K562 (cell line): ENCODE results near the gene CCNDBP1. TPM values are rescaled to one million over a fixed set of nuclear protein-coding genes. Genes with fewer than 3 reads are reported as not detected.

Source experiments
- ATAC-seq: fragments of 200-7000 bp; cut with Tn5 transposase; 3 replicates; pipeline ENCODE4 v1.9.1; 2020; ENCODE audit warnings: moderate library complexity
- BruUV-seq: library from RNA; stranded (reverse); fragments of 400-500 nt; replicated peaks from 2 replicates; lab custom pipeline; 2021; lab: Mats Ljungman, UMichigan
- CTCF ChIA-PET: fragments of 300-600 bp; formaldehyde crosslinking; extraction: SDS; loops from one replicate; lab custom pipeline; 2021; ENCODE audit warnings: low intra/inter-chr PET ratio; lab: Yijun Ruan, JAX
- POLR2A ChIA-PET: fragments of 300-600, 350-650 bp; sonication (Branson Sonifier 250); formaldehyde crosslinking; extraction: SDS; loops from one replicate; lab custom pipeline; 2021; ENCODE audit warnings: antibody characterized with exemption, inconsistent platforms; lab: Yijun Ruan, JAX
- DNase-seq, 4 experiments: peaks; one replicate each; pipeline versions ENCODE4 v3.0.0 to v3.0.0-alpha.2; 2011 to 2018; ENCODE audit warnings: low spot score in 3 of 4, mixed read lengths in 3 of 4; ENCODE audit errors: extremely low read depth in 1 of 4
- FAIRE-seq: peaks from 2 replicates; lab custom pipeline; 2011; peaks lifted over from hg19 to GRCh38; lab: Jason Lieb, UNC
- H2AFZ ChIP-seq: 2 replicates; pipeline ENCODE4 v1.6.0; 2011; ENCODE audit warnings: low read depth, low read length, control low read depth, inconsistent platforms
- H3K27ac ChIP-seq: fragments of 200-600 bp; 3 replicates; pipeline ENCODE4 v1.8.0; 2011; ENCODE audit warnings: low read depth, mild to moderate bottlenecking, control low read depth, inconsistent platforms, low read length, moderate library complexity, mixed read lengths; ENCODE audit errors: extremely low read depth
- H3K27me3 ChIP-seq, 2 experiments: fragments of 300-600 bp in 1 of 2; 2 replicates in 1 of 2; 3 replicates in 1 of 2; pipeline versions ENCODE4 v1.6.0 to v1.8.0; 2011; ENCODE audit warnings: inconsistent platforms in 2 of 2, low read length in 2 of 2, mild to moderate bottlenecking in 1 of 2, mixed read lengths in 1 of 2, moderate library complexity in 1 of 2; ENCODE audit not compliant: control insufficient read depth in 2 of 2, insufficient read depth in 2 of 2
- H3K36me3 ChIP-seq: fragments of 300-600 bp; 3 replicates; pipeline ENCODE4 v1.8.0; 2011; ENCODE audit warnings: mild to moderate bottlenecking, low read length, inconsistent platforms; ENCODE audit not compliant: control insufficient read depth, insufficient read depth
- H3K4me1 ChIP-seq, 2 experiments: fragments of 200-600 bp in 1 of 2; replicated peaks in 1 of 2; 2 replicates in 1 of 2; 3 replicates in 1 of 2; pipeline versions ENCODE4 v1.5.1 to v1.8.0; 2011; ENCODE audit warnings: inconsistent platforms in 2 of 2, low read length in 2 of 2, mild to moderate bottlenecking in 1 of 2, mixed read lengths in 1 of 2, moderate library complexity in 1 of 2; ENCODE audit not compliant: control insufficient read depth in 2 of 2, insufficient read depth in 2 of 2
- H3K4me2 ChIP-seq: 2 replicates; pipeline ENCODE4 v1.6.1; 2011; ENCODE audit warnings: low read length, control low read depth, inconsistent platforms, mixed read lengths; ENCODE audit not compliant: insufficient read depth
- H3K4me3 ChIP-seq: fragments of 200-600 bp; sonication (generic), shearing (Covaris generic); 2 replicates; pipeline ENCODE4 v1.5.1; 2016; ENCODE audit warnings: control low read depth, inconsistent platforms
- H3K79me2 ChIP-seq: fragments of 200-600 bp; 3 replicates; pipeline ENCODE4 v1.8.0; 2011; ENCODE audit warnings: low read length, inconsistent platforms; ENCODE audit not compliant: control insufficient read depth, insufficient read depth
- H3K9ac ChIP-seq, 2 experiments: 2 replicates each; pipeline versions ENCODE4 v1.6.0 to v1.6.1; 2011; ENCODE audit warnings: low read depth in 2 of 2, low read length in 2 of 2, control low read depth in 1 of 2, inconsistent platforms in 1 of 2, mild to moderate bottlenecking in 1 of 2, mixed read lengths in 1 of 2; ENCODE audit not compliant: insufficient read depth in 1 of 2
- H3K9me1 ChIP-seq: one replicate; pipeline ENCODE4 v1.6.0; 2011; ENCODE audit warnings: inconsistent platforms, mild to moderate bottlenecking, low read length, moderate library complexity; ENCODE audit not compliant: control insufficient read depth, insufficient read depth
- H3K9me3 ChIP-seq: replicated peaks from 2 replicates; pipeline ENCODE4 v1.5.1; 2011; ENCODE audit warnings: low read depth, low read length, inconsistent platforms; ENCODE audit not compliant: control insufficient read depth, insufficient read depth
- H4K20me1 ChIP-seq: replicated peaks from 2 replicates; pipeline ENCODE4 v1.6.1; 2011; ENCODE audit warnings: low read length, inconsistent platforms, mixed read lengths; ENCODE audit not compliant: control insufficient read depth, insufficient read depth
- BRF1 ChIP-seq: IDR thresholded peaks from 3 replicates; pipeline ENCODE4 v1.6.1; 2011; ENCODE audit warnings: borderline replicate concordance, mild to moderate bottlenecking; ENCODE audit not compliant: insufficient read length; ENCODE audit errors: extremely low read depth
- CBFB ChIP-seq: sonication (generic); formaldehyde crosslinking; IDR thresholded peaks from 2 replicates; pipeline ENCODE4 v1.4.0; 2020; ENCODE audit warnings: mild to moderate bottlenecking, missing genetic modification reagents
- HDAC6 ChIP-seq: IDR thresholded peaks from 2 replicates; pipeline ENCODE4 v1.6.1; 2012; ENCODE audit warnings: low read depth, mild to moderate bottlenecking, control low read depth, inconsistent platforms, low read length, moderate library complexity
- KDM1A ChIP-seq, 2 experiments: fragments of 450-650 bp; IDR thresholded peaks; 2 replicates each; pipeline ENCODE4 v1.6.1; 2016; ENCODE audit warnings: mild to moderate bottlenecking in 2 of 2
- KDM4B ChIP-seq, 2 experiments: fragments of 450-650 bp in 1 of 2; sonication (generic) in 1 of 2; IDR thresholded peaks; 2 replicates each; pipeline ENCODE4 v1.6.1; 2016 to 2017; ENCODE audit warnings: borderline replicate concordance in 2 of 2, antibody characterized with exemption in 1 of 2, low read depth in 1 of 2, mild to moderate bottlenecking in 1 of 2
- RFX1 ChIP-seq: fragments of 450-650 bp; IDR thresholded peaks from 2 replicates; pipeline ENCODE4 v1.6.1; 2016; ENCODE audit warnings: mild to moderate bottlenecking, moderate library complexity
- SMARCB1 ChIP-seq: IDR thresholded peaks from 2 replicates; pipeline ENCODE4 v1.6.1; 2011; ENCODE audit warnings: improper control_type of control experiment, low read depth; ENCODE audit not compliant: insufficient read length
- SP2 ChIP-seq: IDR thresholded peaks from 2 replicates; pipeline ENCODE4 v1.6.1; 2011; ENCODE audit warnings: mild to moderate bottlenecking, low read depth, low read length, moderate library complexity; ENCODE audit not compliant: poor library complexity, severe bottlenecking; ENCODE audit errors: extremely low read depth
- WGBS: fragments of 100-300 bp; shearing (Covaris generic); methylation state at CpG from one replicate; pipeline ENCODE4 v1.1.6; 2016; ENCODE audit warnings: low coverage, mixed read lengths; ENCODE audit not compliant: insufficient coverage; ENCODE audit errors: missing lambda C conversion rate; 5-methylcytosine and 5-hydroxymethylcytosine counted together
- in situ Hi-C: fragments of 300-500 bp; cut with MboI; formaldehyde crosslinking; loops from 4 replicates; pipeline ENCODE4 v1.15.0; 2018; ENCODE audit warnings: inconsistent platforms, mixed read lengths
- intact Hi-C: fragments of 100-400 bp; cut with micrococcal nuclease; formaldehyde crosslinking; loops from 2 replicates; pipeline ENCODE4 v1.14.2; 2022
- polyA plus RNA-seq, 8 experiments: library from polyadenylated mRNA; depleted of rRNA in 4 of 8; stranded (reverse) in 5 of 8; unstranded in 3 of 8; fragments of >200 nt; fragmentation: Nextera tagmentation in 2 of 8; fragmentation: Illumina TruSeq in 1 of 8; extraction: Ambion mirVana in 2 of 8; extraction: Trizol in 1 of 8; gene quantifications; 2 replicates each; pipeline versions ENCODE4 v1.2.1 to v1.2.3, GENCODE V29; 2011 to 2014; ENCODE audit warnings: inconsistent platforms in 1 of 8, missing spikeins in 1 of 8
- total RNA-seq, 7 experiments: library from RNA; depleted of rRNA in 6 of 7; stranded (reverse); fragments of >200 nt in 6 of 7; fragmentation: Illumina TruSeq in 2 of 7; extraction: Trizol in 2 of 7; gene quantifications; 2 replicates each; pipeline versions ENCODE4 v1.2.1 to v1.2.3, GENCODE V29; 2011 to 2021; ENCODE audit warnings: low replicate concordance in 1 of 7
- TF ChIP-seq, protein P1 (sequence below): fragments of 150-350 bp; conservative IDR thresholded peaks from 2 replicates; pipeline ENCODE4 v1.6.1; 2014; ENCODE audit warnings: low read length
- TF ChIP-seq, protein P2 (sequence below): conservative IDR thresholded peaks from 2 replicates; pipeline ENCODE4 v1.6.1; 2011; ENCODE audit warnings: low read depth, mild to moderate bottlenecking, low read length; ENCODE audit not compliant: control insufficient read depth
- TF ChIP-seq, protein P3 (sequence below): fragments of 450-650 bp; IDR thresholded peaks from 2 replicates; pipeline ENCODE4 v1.6.1; 2016
- TF ChIP-seq, protein P4 (sequence below): fragments of 150-350 bp; IDR thresholded peaks from 2 replicates; pipeline ENCODE4 v1.6.1; 2014; ENCODE audit warnings: low read depth, mild to moderate bottlenecking, low read length, borderline replicate concordance

Gene CCNDBP1
- total and polyA plus RNA-seq, 9 of the 15 experiments (the other 6 are each of a cell fraction or from before 2014, with no cell fraction given) = 37.0 to 111 (median 55.5) TPM

DNA sequence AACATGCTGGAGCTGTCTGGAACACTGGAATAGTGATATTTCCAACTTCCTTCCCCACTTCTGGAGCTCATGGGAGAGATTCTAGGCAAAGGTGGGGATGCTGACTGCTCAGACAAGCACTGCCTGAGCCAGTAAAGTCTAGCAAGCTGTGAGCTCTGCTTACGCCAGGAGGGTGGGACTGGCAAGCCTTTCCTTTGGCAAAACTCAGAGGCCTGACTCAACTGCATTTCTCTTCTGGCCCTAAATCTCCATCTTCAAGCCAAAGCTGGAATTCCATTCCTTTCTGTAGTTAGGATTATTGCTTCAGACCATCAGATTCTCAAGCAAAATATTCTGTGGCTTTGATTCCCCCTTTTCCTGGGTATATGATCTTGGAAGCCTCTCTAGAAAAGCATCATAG is 55.9 kb downstream of the CCNDBP1 start:
- Histone ChIP-seq H3K9ac (no peak overlapping the region), H3K4me2 (no peak overlapping the region), H3K4me1 (peaks cover 12 to 17% of the 10 kb centered on the region in 2 experiments), H3K27ac (no peak overlapping the region), H3K36me3 (no peaks in the 10 kb centered on the region), H3K4me3 (no peak overlapping the region), H3K79me2 (no peaks in the 10 kb centered on the region), H3K27me3 (no peaks in the 10 kb centered on the region), H2AFZ (no peak overlapping the region), H3K9me3 (no peaks in the 10 kb centered on the region), H3K9me1 (no peaks in the 10 kb centered on the region), H4K20me1 (no peaks in the 10 kb centered on the region)
- ATAC-seq = no peak
- in situ Hi-C loops (no loop called here), intact Hi-C loops (no loop called here)
- ChIA-PET CTCF (no interaction called here), POLR2A (interaction anchor here (0.6 to 1.2 kb wide), 5 partner anchors 9 to 19 kb away, joined by 3 to 8 read pairs (median 3); no protein-coding TSS in a partner anchor)
- no peak for FAIRE-seq
- no TSS peak for BruUV-seq
- WGBS = 83% methylated on average over 1 of the region's 1 CpG
- no peak for DNase-seq
- TF ChIP-seq, protein P1, sequence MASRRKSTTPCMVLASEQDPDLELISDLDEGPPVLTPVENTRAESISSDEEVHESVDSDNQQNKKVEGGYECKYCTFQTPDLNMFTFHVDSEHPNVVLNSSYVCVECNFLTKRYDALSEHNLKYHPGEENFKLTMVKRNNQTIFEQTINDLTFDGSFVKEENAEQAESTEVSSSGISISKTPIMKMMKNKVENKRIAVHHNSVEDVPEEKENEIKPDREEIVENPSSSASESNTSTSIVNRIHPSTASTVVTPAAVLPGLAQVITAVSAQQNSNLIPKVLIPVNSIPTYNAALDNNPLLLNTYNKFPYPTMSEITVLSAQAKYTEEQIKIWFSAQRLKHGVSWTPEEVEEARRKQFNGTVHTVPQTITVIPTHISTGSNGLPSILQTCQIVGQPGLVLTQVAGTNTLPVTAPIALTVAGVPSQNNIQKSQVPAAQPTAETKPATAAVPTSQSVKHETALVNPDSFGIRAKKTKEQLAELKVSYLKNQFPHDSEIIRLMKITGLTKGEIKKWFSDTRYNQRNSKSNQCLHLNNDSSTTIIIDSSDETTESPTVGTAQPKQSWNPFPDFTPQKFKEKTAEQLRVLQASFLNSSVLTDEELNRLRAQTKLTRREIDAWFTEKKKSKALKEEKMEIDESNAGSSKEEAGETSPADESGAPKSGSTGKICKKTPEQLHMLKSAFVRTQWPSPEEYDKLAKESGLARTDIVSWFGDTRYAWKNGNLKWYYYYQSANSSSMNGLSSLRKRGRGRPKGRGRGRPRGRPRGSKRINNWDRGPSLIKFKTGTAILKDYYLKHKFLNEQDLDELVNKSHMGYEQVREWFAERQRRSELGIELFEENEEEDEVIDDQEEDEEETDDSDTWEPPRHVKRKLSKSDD = no peak
- TF ChIP-seq BRF1 = no peak
- no peak for TF ChIP-seq KDM4B (IDR thresholded peaks at IDR 0.05; ENCODE audit: borderline replicate concordance in 2 of 2, low read depth in 1 of 2)
- TF ChIP-seq, protein P2, sequence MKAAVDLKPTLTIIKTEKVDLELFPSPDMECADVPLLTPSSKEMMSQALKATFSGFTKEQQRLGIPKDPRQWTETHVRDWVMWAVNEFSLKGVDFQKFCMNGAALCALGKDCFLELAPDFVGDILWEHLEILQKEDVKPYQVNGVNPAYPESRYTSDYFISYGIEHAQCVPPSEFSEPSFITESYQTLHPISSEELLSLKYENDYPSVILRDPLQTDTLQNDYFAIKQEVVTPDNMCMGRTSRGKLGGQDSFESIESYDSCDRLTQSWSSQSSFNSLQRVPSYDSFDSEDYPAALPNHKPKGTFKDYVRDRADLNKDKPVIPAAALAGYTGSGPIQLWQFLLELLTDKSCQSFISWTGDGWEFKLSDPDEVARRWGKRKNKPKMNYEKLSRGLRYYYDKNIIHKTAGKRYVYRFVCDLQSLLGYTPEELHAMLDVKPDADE = no peak
- TF ChIP-seq RFX1 = no peak
- TF ChIP-seq, protein P3, sequence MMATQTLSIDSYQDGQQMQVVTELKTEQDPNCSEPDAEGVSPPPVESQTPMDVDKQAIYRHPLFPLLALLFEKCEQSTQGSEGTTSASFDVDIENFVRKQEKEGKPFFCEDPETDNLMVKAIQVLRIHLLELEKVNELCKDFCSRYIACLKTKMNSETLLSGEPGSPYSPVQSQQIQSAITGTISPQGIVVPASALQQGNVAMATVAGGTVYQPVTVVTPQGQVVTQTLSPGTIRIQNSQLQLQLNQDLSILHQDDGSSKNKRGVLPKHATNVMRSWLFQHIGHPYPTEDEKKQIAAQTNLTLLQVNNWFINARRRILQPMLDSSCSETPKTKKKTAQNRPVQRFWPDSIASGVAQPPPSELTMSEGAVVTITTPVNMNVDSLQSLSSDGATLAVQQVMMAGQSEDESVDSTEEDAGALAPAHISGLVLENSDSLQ = no peak
- no peak for TF ChIP-seq SMARCB1
- TF ChIP-seq KDM1A (IDR thresholded peaks at IDR 0.05) = no peak
- TF ChIP-seq, protein P4, sequence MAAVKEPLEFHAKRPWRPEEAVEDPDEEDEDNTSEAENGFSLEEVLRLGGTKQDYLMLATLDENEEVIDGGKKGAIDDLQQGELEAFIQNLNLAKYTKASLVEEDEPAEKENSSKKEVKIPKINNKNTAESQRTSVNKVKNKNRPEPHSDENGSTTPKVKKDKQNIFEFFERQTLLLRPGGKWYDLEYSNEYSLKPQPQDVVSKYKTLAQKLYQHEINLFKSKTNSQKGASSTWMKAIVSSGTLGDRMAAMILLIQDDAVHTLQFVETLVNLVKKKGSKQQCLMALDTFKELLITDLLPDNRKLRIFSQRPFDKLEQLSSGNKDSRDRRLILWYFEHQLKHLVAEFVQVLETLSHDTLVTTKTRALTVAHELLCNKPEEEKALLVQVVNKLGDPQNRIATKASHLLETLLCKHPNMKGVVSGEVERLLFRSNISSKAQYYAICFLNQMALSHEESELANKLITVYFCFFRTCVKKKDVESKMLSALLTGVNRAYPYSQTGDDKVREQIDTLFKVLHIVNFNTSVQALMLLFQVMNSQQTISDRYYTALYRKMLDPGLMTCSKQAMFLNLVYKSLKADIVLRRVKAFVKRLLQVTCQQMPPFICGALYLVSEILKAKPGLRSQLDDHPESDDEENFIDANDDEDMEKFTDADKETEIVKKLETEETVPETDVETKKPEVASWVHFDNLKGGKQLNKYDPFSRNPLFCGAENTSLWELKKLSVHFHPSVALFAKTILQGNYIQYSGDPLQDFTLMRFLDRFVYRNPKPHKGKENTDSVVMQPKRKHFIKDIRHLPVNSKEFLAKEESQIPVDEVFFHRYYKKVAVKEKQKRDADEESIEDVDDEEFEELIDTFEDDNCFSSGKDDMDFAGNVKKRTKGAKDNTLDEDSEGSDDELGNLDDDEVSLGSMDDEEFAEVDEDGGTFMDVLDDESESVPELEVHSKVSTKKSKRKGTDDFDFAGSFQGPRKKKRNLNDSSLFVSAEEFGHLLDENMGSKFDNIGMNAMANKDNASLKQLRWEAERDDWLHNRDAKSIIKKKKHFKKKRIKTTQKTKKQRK = no peak
- no peak for TF ChIP-seq SP2
- no peak for TF ChIP-seq HDAC6
- no peak for TF ChIP-seq CBFB (CRISPR knock-in tag)
